Stimulated activated memory B cell treated with anti-CD40 and anti-IgM and Interleukin-4, amounts not matched to agents 10 μg/mL and 1 μg/mL and 100 μg/mL, for 72 hours (primary cell): ENCODE measurements around the gene DOCK1.

Experiments used
- ATAC-seq: fragments of 150-1000 bp; cut with Tn5 transposase; 2 replicates; pipeline ENCODE4 v1.10.0; 2021
- H3K27ac Mint-ChIP-seq: one replicate; pipeline ENCODE4 v1.8.0; 2022; ENCODE audit warnings: mild to moderate bottlenecking, mixed read lengths
- H3K27me3 Mint-ChIP-seq: one replicate; pipeline ENCODE4 v1.8.0; 2022; ENCODE audit warnings: mixed read lengths
- H3K36me3 Mint-ChIP-seq: one replicate; pipeline ENCODE4 v1.8.0; 2022; ENCODE audit warnings: mixed read lengths
- H3K4me1 Mint-ChIP-seq: one replicate; pipeline ENCODE4 v1.8.0; 2022; ENCODE audit warnings: mixed read lengths
- H3K4me3 Mint-ChIP-seq: one replicate; pipeline ENCODE4 v1.8.0; 2022; ENCODE audit warnings: mild to moderate bottlenecking, moderate library complexity, mixed read lengths
- H3K9me3 Mint-ChIP-seq: one replicate; pipeline ENCODE4 v1.8.0; 2022; ENCODE audit warnings: mixed read lengths

The DOCK1 gene

GRCh38 chr10:127195041-127195506 lies 289.8 kb downstream of the DOCK1 start:
- H3K9me3 Mint-ChIP-seq, result peaks cover 3% of the 10 kb centered on the region
- H3K27me3 Mint-ChIP-seq, result peaks cover 27% of the 10 kb centered on the region
- H3K4me3 Mint-ChIP-seq, result no peak overlapping the region
- no peak for ATAC-seq
- no peaks in the 10 kb centered on the region for H3K36me3 Mint-ChIP-seq
- no peaks in the 10 kb centered on the region for H3K4me1 Mint-ChIP-seq
- no peak overlapping the region for H3K27ac Mint-ChIP-seq

- no peak for ATAC-seq
- no peaks in the 10 kb centered on the region for H3K36me3 Mint-ChIP-seq
- H3K27ac Mint-ChIP-seq, result no peak overlapping the region
Measured at GRCh38 chr10:127195571-127196281, 290.5 kb downstream of the DOCK1 start.

GRCh38 chr10:127196282-127197153 lies 291.3 kb downstream of the DOCK1 start, which contains the start of gene INSYN2A:
TSS of gene INSYN2A (minus strand) at chr10:127196591. CDS start at chr10:127176395, 20,196 bp downstream.
- no peaks in the 10 kb centered on the region for H3K36me3 Mint-ChIP-seq
- no peak for ATAC-seq
- no peak within 1 kb of the TSS for H3K4me3 Mint-ChIP-seq
- H3K4me1 Mint-ChIP-seq, result no peaks in the 10 kb centered on the region
- H3K9me3 Mint-ChIP-seq, result no peaks in the 10 kb centered on the region
- H3K27me3 Mint-ChIP-seq, result peaks cover 27% of the 10 kb centered on the region
- H3K27ac Mint-ChIP-seq, result no peak within 1 kb of the TSS

More at GRCh38 chr10:127195571-127196281, 290.5 kb downstream of the DOCK1 start:
- Mint-ChIP-seq H3K9me3 (peaks cover 2% of the 10 kb centered on the region), H3K27me3 (peaks cover 27% of the 10 kb centered on the region), H3K4me1 (no peaks in the 10 kb centered on the region), H3K4me3 (no peak overlapping the region)

GRCh38 chr10:127197154-127197432 lies 291.9 kb downstream of the DOCK1 start:
- no peak overlapping the region for H3K27ac Mint-ChIP-seq
- no peak for ATAC-seq
- H3K36me3 Mint-ChIP-seq, result no peaks in the 10 kb centered on the region
- H3K27me3 Mint-ChIP-seq, result peaks cover 27% of the 10 kb centered on the region
- H3K4me3 Mint-ChIP-seq, result no peak overlapping the region
- no peaks in the 10 kb centered on the region for H3K4me1 Mint-ChIP-seq
- H3K9me3 Mint-ChIP-seq, result no peaks in the 10 kb centered on the region

- H3K9me3 Mint-ChIP-seq, result no peaks in the 10 kb centered on the region
- no peak for ATAC-seq
- no peaks in the 10 kb centered on the region for H3K4me1 Mint-ChIP-seq
- peaks cover 27% of the 10 kb centered on the region for H3K27me3 Mint-ChIP-seq
- H3K4me3 Mint-ChIP-seq, result no peak overlapping the region
- H3K36me3 Mint-ChIP-seq, result no peaks in the 10 kb centered on the region
- H3K27ac Mint-ChIP-seq, result no peak overlapping the region
Measured at GRCh38 chr10:127198307-127198706, 293.1 kb downstream of the DOCK1 start.

GRCh38 chr10:127198721-127199120 lies 293.5 kb downstream of the DOCK1 start:
- H3K9me3 Mint-ChIP-seq, result no peaks in the 10 kb centered on the region

GRCh38 chr10:127200646-127201045 lies 295.4 kb downstream of the DOCK1 start:
- Mint-ChIP-seq H3K9me3 (no peaks in the 10 kb centered on the region), H3K36me3 (no peaks in the 10 kb centered on the region), H3K27me3 (peaks cover 16% of the 10 kb centered on the region), H3K27ac (no peak overlapping the region), H3K4me3 (no peak overlapping the region), H3K4me1 (no peaks in the 10 kb centered on the region)
- ATAC-seq, result no peak

More at GRCh38 chr10:127198721-127199120, 293.5 kb downstream of the DOCK1 start:
- H3K4me1 Mint-ChIP-seq, result no peaks in the 10 kb centered on the region
- no peak overlapping the region for H3K27ac Mint-ChIP-seq
- peaks cover 27% of the 10 kb centered on the region for H3K27me3 Mint-ChIP-seq
- H3K36me3 Mint-ChIP-seq, result no peaks in the 10 kb centered on the region
- ATAC-seq, result no peak
- H3K4me3 Mint-ChIP-seq, result no peak overlapping the region

GRCh38 chr10:127203067-127203466 lies 297.8 kb downstream of the DOCK1 start:
- peaks cover 2% of the 10 kb centered on the region for H3K27me3 Mint-ChIP-seq
- no peaks in the 10 kb centered on the region for H3K4me1 Mint-ChIP-seq
- ATAC-seq, result no peak
- H3K27ac Mint-ChIP-seq, result no peak overlapping the region
- H3K4me3 Mint-ChIP-seq, result no peak overlapping the region
- H3K9me3 Mint-ChIP-seq, result no peaks in the 10 kb centered on the region
- H3K36me3 Mint-ChIP-seq, result no peaks in the 10 kb centered on the region

GRCh38 chr10:127207081-127207480 lies 301.9 kb downstream of the DOCK1 start:
- Mint-ChIP-seq H3K9me3 (no peaks in the 10 kb centered on the region), H3K27me3 (no peaks in the 10 kb centered on the region), H3K36me3 (no peaks in the 10 kb centered on the region), H3K4me3 (no peak overlapping the region), H3K4me1 (no peaks in the 10 kb centered on the region), H3K27ac (no peak overlapping the region)
- no peak for ATAC-seq

GRCh38 chr10:127210936-127211466 lies 305.8 kb downstream of the DOCK1 start:
- Mint-ChIP-seq H3K27ac (no peak overlapping the region), H3K4me1 (no peaks in the 10 kb centered on the region), H3K36me3 (no peaks in the 10 kb centered on the region), H3K4me3 (no peak overlapping the region), H3K9me3 (peaks cover 3% of the 10 kb centered on the region), H3K27me3 (no peaks in the 10 kb centered on the region)
- ATAC-seq, result no peak

GRCh38 chr10:127215866-127216265 lies 310.6 kb downstream of the DOCK1 start:
- Mint-ChIP-seq H3K4me3 (no peak overlapping the region), H3K9me3 (peaks cover 8% of the 10 kb centered on the region), H3K36me3 (no peaks in the 10 kb centered on the region), H3K27ac (no peak overlapping the region), H3K27me3 (no peaks in the 10 kb centered on the region), H3K4me1 (no peaks in the 10 kb centered on the region)
- no peak for ATAC-seq

- Mint-ChIP-seq H3K9me3 (peaks cover 8% of the 10 kb centered on the region), H3K4me1 (no peaks in the 10 kb centered on the region), H3K27ac (no peak overlapping the region), H3K36me3 (no peaks in the 10 kb centered on the region), H3K4me3 (no peak overlapping the region), H3K27me3 (no peaks in the 10 kb centered on the region)
- ATAC-seq, result no peak
Measured at GRCh38 chr10:127216274-127216673, 311.0 kb downstream of the DOCK1 start.

GRCh38 chr10:127216786-127217185 lies 311.6 kb downstream of the DOCK1 start:
- H3K27me3 Mint-ChIP-seq, result no peaks in the 10 kb centered on the region
- peaks cover 8% of the 10 kb centered on the region for H3K9me3 Mint-ChIP-seq
- H3K27ac Mint-ChIP-seq, result no peak overlapping the region
- no peaks in the 10 kb centered on the region for H3K36me3 Mint-ChIP-seq
- no peak for ATAC-seq
- H3K4me3 Mint-ChIP-seq, result no peak overlapping the region
- no peaks in the 10 kb centered on the region for H3K4me1 Mint-ChIP-seq

- Mint-ChIP-seq H3K4me1 (no peaks in the 10 kb centered on the region), H3K9me3 (peaks cover 8% of the 10 kb centered on the region), H3K27ac (no peak overlapping the region), H3K36me3 (no peaks in the 10 kb centered on the region), H3K27me3 (no peaks in the 10 kb centered on the region), H3K4me3 (no peak overlapping the region)
- ATAC-seq, result no peak
Measured at GRCh38 chr10:127218658-127219057, 313.4 kb downstream of the DOCK1 start.

- no peak overlapping the region for H3K27ac Mint-ChIP-seq
- H3K27me3 Mint-ChIP-seq, result no peaks in the 10 kb centered on the region
- ATAC-seq, result no peak
- H3K9me3 Mint-ChIP-seq, result peaks cover 4% of the 10 kb centered on the region
- H3K4me3 Mint-ChIP-seq, result no peak overlapping the region
- no peaks in the 10 kb centered on the region for H3K36me3 Mint-ChIP-seq
- no peaks in the 10 kb centered on the region for H3K4me1 Mint-ChIP-seq
Measured at GRCh38 chr10:127221281-127221680, 316.1 kb downstream of the DOCK1 start.
